ENCODE results near the gene DBNL.
"Not testable (repeated sequence)": the region's sequence is repeated elsewhere in the genome, so short reads cannot be mapped to it uniquely, and the experiment has no call there.

GRCh38 chr7:44015090-44015489 lies 29.4 kb upstream of the DBNL start:
- not testable (repeated sequence) for TF ChIP-seq CTCF (conservative IDR thresholded peaks at IDR 0.05; ENCODE audit: low read depth, low read length); EZH2 (IDR thresholded peaks at IDR 0.05; ENCODE audit: borderline replicate concordance, low read depth, low read length, poor library complexity, severe bottlenecking)

Data from A673 (cell line).